8988T (cell line): ENCODE results near the gene SLC25A1.
"Not testable (repeated sequence)": the region's sequence is repeated elsewhere in the genome, so short reads cannot be mapped to it uniquely, and the experiment has no call there.

Source experiments
- DNase-seq: peaks from one replicate; pipeline ENCODE4 v3.0.0; 2011

The SLC25A1 gene

DNA sequence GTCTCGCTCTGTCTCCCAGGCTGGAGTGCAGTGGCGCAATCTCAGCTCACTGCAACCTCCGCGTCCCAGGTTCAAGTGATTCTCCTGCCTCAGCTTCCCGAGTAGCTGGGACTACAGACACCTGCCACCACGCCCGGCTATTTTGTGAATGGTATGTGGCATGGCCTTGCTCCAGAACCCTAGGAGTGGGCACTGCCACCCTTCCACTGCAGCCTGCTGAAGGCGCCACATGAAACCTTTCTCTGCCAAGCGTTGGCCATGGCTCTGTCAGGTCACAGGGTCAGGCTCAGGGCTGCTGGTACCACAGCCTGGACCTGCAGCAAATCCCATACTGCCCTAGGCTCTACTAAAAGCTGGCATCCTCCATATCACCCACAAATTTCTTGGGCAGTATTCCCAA lies 22.4 kb downstream of the SLC25A1 start:
- DNase-seq = not testable (repeated sequence)

DNA sequence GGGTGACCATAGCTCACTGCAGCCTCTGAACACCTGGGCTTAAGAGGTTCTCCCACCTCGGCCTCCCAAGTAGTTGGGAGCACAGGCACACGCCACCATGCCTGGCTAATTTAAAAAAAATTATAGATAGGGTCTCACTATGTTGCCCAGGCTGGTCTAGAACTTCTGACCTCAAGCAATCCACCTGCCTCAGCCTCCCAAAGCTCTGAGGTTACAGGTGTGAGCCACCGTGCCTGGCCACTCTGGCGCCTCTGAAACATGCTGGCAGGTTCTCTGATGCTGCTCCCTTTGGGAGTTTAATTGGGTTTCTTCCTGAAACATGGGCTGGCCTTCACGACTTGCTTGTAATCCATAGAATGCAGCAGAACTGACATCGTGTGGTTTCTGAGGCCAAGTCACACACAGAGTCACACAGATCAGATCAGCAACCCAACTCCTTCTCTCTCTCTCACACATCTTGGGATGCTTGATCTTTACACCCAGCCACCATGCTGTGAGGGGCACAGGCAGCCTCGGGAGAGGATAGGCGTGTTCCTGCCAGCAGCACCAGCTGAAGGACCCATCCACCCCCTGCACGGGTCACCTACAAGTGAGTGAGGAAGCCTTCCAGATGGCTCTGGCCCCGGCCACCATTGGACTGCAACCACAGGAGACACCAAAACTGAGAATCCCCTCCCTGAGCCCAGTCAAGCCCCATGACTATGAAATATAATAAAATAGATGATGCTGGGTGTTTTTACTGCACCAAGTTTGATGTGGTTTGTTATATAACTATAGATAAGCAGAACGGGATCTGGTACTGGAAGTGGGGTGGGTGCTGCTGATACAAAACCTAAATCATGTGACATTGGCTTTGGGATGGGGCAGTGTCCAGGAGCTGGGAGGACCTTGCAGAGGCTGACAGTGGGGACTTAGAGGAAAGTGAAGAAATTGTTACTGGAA lies 25.3 kb downstream of the SLC25A1 start:
- DNase-seq = no peak

DNA sequence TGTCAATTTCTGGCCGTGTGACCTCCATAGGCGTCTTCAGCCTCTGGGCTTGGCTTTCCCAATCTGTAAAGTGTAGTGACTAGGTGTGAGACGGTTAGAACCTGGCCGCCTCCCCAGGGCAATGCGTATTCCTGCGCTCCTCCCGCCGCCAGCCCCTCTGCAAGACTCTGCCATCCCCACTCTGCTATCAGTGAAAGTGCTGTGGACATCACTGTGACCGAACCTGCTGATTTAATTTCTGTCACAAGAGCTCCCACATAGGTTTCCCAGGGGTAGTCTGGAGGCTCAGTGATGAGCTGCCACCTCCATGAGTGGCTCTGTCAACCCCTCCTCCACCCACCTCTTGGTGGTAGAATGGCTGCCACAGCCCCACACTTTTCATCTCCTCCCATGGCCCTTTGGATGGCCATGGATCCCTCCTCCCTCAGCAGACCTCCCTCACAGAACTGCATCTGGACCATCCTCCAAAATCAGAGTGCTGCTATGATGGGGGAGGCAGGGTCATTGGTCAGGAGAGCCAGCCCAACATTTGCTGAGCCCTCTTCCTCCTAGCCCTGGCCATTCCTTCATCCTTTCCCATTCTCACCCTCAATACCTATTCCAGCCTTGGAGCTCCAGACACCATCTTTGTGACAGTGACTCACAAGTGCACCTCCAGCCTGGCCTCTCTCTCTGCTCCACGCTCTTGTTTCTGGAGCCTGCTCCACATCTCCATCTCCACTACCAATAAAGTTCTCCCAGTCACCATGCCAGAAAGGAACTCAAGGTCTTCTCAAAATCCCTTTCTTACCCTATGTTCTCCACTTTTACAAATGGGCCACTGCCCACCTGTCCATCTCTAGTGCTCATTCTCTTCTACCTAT lies 27.0 kb downstream of the SLC25A1 start:
- no peak for DNase-seq

DNA sequence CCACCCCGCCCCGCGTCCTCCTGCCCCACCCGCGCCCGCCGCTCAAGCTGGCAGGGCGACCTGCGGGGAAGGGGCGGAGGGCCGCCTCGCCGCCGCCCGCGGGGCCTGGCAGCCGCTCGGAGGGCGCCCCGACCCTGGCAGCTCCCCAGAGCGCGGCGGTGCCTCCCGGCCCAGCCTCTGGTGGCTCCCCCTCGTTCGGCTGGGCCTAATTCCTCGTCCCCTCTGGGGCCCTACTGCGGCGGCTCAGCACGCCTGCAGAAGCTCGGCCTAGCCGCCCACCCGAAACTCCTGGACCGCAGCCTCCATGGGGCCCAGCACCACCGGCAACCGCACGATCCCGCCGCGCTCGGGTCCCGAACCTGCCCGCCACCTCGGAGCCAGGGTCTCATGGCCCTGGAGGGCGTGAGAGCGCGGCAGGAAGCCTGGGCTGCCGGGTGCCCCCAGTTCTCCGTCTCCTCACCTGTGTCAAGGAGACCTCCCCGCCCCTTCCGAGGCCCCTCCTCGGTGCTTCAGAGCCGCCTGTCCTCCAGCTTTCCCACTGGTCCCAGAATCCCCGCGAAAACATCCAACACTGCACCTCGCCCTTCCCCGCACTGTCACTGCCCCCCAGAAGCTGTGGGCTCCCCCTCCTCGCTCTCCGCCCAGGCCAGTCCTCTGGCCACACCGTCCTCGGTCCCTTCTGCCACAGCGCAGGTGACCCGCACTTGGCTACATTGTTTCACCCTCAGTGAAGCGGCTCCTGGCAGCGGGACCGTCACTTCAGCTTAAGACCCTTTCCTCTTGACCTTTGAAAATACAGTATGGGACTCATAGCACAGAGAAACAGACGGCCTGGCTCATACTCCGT lies 27.8 kb downstream of the SLC25A1 start:
- DNase-seq = no peak

DNA sequence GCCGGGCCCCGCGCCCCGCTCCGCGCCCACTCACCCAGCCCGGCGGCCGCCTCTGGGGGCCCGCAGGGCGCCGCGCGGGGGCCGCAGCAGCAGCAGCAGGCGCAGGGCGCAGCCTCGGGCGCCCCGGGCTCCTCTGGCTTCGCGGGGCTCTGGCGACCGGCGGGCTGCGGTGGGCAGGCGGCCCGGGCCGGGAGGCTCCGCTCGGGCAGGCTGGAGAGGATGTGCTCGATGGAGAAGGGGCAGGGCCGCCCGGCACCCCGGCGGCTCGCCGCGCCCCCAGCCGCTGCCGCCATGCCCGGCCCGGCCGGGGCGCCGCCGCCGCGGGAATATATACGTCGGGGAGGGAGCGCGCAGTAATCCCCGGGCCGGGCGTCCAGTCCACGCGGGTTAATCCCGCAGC lies 28.5 kb downstream of the SLC25A1 start, which contains the start of gene GSC2:
TSS of gene GSC2 (minus strand) at position 302 of the 400 bp plus-strand sequence. CDS start at position 293, 9 bp downstream.
- DNase-seq = no peak

DNA sequence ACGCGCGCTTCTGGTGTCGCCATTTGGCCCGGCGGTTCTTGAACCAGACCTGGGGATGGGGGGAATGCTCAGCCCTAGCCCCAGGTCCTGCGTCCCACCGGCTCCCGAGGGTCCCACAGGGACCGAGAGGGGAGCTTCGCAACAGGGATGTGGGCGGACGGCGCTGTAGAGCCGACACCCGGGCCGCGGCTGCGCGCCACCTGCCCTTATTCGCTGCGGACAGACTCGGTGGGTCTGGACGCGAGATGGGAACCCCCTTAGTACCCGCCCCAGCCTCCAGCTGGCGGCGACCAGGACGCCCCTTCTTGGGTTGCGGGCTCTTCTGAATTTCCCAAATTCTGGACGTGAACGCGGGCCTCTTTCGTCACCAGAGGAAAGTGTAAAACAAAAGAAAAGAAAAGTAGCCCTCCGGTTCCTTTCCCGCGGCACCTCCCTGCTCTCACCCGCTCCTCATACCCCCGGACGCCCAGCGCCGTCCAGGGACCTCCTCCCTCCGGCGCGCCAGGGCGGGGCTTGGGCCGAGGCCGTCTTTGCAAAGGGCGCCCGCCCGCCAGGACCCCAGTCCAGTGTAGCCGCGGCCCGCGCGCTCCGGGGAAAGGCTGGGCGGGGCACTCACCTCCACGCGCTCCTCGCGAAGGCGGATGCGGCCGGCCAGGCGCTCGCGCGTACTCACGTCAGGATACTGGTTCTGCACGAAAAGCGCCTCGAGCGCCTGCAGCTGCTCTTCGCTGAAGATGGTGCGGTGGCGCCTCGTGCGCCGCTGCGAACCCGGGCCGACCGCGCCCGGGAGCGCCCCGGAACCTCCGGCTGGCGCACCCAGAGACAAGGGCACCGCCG lies 29.3 kb downstream of the SLC25A1 start:
- no peak for DNase-seq

DNA sequence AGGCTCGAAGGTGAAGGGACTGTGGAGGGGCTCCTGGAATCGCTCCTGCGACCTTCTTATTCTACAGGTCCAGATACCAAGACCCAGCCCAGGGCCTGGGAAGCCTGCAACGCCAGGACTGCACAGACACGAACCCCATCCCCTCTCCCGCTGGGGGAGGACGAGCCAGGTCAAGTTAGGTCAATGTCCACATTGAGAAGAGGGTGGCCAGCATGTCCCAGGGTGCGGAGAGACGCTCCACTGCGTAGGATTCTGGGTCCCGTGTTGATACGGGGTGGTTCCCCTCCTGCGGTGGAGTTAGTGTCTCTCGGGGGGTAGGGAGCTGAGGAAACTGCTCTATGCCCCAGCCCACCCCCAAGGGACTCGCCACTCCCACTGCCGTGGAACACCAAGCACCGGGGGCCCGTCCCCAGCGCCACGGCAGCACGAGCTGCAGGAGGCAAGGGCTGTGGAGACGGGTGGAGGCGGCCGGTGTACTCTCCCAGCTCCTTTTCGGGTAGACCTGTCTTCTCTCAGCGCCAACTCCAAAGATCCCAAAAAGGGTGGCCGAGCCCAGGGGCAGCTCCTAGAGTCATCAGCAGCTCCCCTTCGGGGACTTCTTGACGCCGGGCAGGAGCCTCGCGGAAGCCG lies 30.0 kb downstream of the SLC25A1 start:
- DNase-seq = no peak

DNA sequence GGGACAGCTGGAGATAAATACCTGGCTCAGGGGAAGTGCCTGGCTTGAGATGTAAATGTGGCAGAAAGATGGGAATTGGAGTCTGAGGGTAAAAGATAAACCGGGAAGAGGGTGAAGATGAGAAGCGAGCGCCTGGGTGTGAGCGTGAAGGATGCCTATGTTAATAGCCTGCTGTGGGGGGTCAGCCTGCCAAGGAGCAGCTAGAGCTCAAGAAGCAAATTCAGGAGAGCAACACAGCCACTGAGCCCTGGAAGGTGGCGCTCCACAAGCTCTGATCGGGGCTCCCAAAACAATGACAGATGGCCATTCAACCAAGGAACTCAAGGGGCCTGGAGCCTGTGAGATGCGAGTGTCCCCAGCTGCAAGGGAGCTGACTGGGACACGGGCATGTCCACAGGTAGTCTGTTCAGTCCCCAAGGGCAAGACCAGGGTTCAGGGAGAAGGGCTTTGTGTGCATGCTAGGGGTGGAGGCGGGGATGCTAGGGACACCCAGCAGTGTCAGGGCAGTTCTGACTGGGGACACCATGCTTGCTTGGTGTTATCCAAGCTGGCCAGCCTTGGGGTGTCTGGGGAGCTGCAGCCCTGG lies 31.2 kb downstream of the SLC25A1 start:
- no peak for DNase-seq

DNA sequence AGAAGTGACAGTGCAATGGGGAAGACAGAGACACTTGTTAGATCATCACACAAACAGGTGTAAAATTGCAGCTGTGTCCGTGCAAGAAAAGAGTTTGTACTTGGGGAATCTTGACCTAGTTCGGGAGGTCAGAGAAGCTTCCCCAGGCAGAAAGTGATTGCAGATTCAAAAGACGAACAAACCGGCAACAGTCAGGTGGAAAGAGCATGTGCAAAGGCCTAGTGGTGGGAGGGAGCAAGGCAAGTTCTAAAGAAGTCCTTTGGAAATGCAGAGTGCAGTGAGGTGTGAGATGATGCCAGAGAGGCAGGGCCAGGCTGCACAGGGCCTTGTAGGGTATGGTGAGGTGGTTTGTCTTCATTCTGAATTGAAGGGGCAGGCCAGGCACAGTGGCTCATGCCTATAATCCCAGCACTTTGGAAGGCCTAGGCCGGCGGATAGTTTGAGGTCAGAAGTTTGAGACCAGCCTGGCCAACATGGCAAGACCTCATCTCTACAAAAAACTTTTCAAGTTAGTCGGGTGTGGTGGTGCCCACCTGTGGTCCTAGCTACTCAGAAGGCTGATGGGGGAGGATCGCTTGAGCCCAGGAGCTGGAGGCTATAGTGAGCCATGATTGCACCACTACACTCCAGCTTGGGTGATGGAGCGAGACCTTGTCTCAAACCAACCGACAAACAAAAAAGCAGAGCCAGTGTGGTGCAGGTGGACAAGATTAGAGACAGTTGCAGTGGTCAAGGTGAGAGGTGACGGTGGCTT lies 32.1 kb downstream of the SLC25A1 start:
- DNase-seq = no peak

DNA sequence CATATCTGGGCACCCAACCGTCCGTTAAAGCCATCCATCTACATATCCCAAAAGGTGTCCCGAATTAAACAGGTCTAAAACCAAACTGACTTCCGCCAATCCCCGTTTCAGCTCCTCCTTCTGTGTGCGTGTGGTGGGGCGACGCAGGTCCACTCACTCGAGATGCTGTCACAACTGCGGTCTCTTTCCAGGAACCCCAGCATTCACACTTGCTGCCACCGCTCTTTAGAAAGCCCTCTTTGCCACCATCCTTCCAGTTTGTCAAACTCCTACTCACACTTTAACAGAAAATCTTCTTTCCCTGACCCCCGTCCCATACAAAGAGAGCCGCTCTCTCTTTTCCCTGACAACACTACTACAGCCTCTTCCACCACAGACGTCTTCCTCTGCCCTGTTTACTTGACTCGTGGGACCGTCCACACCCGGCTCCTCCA lies 34.6 kb downstream of the SLC25A1 start:
- DNase-seq = no peak

DNA sequence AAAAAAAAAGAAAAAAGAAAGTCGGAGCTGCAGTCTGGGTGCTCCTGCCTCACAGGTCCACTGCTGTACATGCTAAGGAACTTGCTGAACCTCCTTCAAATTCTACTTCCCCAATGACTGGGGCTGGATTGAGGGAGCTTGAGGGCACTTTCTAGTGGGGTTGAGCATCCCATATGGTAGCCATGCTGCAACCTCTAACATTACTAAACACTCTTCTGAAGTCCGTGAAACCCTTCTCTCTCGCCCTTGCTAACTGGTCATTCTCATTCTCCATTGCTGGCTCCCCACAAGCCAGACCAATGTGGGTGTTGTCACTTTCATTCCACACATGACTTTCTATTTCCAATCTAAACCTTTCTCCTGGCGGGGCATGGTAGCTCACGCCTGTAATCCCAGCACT lies 35.3 kb downstream of the SLC25A1 start:
- no peak for DNase-seq

DNA sequence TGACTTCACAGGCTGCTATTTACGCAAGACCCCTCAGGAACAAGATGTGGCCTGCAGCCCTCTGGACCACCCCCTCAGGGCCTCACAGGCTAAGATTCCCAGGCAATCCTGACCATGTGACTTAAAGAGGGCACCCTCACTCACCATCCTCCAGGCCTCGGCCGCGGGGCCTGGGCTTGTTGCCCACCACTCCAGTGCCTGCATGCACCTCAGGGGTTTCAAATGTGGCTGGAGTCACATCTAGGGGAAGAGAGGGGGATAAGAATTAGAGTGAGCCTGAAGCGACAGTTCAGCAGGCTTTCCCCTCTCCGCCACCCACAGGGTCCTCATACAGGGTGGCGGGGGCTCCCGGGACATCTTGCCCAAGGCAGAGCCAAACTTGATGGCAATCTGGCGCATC lies 36.1 kb downstream of the SLC25A1 start:
- DNase-seq = no peak

DNA sequence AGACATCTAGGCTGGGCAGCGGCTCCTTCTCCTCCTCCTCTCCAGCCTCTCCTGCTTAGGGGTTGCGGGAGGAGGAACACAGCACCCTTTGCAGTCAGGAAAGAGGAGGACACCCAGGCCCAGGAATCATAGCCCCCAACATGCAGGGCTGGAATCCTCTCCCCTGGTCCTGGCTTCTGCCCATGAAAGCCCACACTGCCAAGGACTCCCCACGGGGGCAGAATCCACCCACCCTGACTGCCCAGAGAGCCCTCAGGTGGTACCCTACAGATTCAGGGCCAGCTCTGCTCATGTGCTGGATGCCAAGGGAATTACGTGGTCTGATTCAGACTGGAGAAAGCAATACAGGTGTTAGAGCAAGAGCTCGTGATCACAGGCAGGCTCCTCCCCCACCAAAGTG lies 38.6 kb downstream of the SLC25A1 start:
- DNase-seq = no peak

DNA sequence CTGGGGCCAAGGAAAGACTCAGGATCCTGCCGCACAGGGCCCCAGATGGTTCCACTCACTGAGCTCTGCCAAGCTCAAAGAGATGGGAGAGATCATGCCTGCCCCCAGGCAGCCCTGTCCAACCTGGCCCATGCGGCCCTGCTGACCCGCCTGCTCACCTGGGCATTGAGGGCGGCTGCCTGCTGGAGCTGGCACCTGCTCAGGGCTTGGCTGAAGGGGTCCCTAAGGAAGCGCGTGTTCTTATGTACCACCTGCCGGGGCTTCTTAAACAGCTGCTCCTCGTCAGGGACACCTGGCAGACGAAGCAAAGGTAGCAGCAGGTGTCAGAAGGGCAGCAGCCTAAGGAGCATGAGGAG lies 39.6 kb downstream of the SLC25A1 start:
- DNase-seq = no peak

DNA sequence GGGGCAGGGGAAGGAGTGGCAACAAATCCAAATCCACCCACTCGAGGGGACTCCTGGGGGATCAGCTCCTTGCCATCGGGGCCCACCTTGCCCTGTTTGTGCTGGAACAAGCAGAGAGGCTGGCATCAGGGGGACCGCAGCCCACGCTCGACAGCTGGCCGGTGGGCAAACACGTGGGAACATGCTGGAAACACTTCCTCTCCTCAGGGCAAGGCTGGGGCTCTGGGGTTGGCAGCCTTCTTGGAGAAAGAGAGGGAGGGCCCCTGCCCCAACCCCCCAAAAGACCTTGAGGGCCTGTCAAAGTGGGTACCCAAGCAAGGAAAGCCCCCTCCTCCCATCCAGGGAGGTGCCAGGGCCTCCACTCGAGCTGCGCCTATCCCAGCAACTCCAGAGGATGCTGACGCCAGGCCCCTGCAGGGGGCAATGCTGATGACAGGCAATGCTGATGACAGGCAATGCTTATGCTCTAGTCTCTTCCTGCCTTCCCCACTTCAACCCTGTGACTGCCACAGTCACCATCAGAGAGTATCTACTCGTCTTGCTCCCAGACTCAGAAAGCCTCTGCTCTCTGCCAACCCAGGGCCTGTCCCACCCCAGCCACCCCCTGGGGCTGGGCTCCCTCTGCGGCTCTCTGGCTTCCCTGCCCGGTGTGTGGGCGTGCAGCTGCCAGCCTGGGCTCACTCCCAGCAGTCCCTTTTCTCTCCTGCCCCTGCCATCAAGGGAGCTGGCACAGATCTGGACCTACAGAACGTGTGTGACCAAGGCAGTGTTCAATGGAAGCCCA lies 40.1 kb downstream of the SLC25A1 start:
- DNase-seq = no peak

DNA sequence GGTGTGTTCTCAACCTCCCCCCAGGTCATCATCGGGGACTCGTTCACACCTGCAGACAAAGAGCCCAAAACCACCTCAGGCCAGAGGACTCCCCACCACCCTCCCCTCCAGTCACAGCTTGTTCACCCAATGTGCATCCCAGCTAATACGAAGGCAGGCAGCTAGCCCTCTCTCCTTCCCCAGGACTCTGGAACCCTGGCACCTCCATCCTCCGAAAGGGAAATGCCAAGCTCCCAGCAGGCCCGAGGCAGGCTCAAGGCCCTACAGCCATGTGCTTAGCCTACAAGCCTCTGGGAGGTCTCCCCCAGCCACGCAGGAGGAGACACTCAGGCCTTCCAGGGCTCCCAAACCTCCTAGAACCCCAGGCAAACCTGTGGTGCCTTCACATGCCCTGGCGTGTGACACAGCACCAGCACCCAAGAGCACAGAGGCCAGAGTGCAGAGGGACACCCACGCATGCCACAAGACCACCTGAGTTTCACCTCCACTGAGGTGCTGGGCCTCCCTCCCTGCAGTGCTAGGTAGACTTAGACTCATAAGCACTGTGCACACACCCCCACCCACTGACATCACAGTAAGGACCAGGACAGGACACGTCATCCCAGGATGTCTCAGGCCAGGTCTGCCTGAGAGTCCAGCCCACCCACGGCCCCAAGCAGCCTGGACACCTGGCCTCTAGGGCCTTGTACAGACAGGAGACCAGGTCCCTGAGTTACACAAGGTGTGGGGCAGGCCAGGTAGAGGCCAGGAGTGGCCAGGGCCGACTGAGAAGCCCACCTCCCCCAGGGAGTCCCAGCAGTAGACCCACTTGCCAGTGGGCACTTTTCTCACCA lies 40.9 kb downstream of the SLC25A1 start:
- DNase-seq = no peak

DNA sequence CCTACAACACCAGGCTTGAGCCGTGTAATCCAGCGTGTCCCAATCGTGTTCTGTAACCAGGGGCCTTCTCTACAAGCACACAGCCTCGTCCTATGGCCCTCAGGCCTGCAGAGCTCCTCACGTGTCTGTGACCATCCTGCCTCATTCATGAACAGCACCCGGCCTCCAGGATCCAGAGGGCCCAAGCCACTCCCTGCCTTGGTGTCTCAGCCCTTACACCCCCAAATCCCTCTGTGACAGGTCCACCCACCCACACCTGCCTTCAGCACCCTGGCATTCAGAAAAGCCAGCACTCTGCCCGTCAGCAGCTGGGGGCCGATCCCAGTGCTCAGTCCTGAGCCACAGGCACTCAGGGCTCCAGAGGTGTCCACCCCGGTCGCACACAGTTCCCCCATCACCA lies 41.6 kb downstream of the SLC25A1 start:
- DNase-seq = no peak

DNA sequence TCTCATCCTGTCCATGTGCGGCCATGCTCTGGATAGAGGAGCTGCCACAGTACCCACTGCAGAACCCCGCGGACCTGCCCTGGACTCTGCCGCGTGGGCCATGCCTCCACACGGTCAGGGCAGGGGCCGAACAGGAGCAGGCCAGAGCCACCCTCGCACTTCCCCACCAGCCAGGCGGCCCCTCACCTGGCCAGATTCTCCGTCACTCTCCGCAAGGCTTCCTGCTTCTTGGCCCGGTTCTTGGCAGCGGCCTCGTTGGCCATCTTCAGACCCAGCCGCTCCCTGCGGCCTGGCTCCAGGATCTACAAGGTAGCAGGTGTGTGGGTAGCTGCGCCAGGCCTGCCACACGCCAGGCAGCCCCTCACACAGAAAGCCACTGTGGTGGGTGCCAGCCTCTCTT lies 43.7 kb downstream of the SLC25A1 start:
- no peak for DNase-seq
